Heart right ventricle (tissue), 16 donors: ENCODE data around the gene FAM83E. TPM values are rescaled to one million over a fixed set of nuclear protein-coding genes. Genes with fewer than 3 reads are reported as not detected.
"Not testable (repeated sequence)": the region's sequence is repeated elsewhere in the genome, so short reads cannot be mapped to it uniquely, and the experiment has no call there.

Experiments
- ATAC-seq, 8 donors: fragments of 200-7000 bp; cut with Tn5 transposase; one replicate each; pipeline ENCODE4 v1.9.1; 2020; ENCODE audit warnings: mild to moderate bottlenecking in 8 of 8, moderate library complexity in 8 of 8, moderate number of reproducible peaks in 1 of 8
- DNase-seq, 2 donors: peaks; one replicate each; pipeline ENCODE4 v3.0.0-alpha.2; 2020
- H3K27ac ChIP-seq, 10 donors: fragments of 200-600 bp; sonication (generic) in 2 of 10; one replicate each; pipeline versions ENCODE4 v1.5.0 to v1.8.0; 2020 to 2022; ENCODE audit warnings: mild to moderate bottlenecking in 3 of 10
- H3K27me3 ChIP-seq, 7 donors: fragments of 200-600 bp; one replicate each; pipeline ENCODE4 v1.8.0; 2021 to 2022; ENCODE audit warnings: mild to moderate bottlenecking in 2 of 7
- H3K36me3 ChIP-seq, 9 donors: fragments of 200-600 bp; sonication (generic) in 1 of 9; one replicate each; pipeline versions ENCODE4 v1.5.0 to v1.8.0; 2020 to 2022; ENCODE audit warnings: mild to moderate bottlenecking in 2 of 9
- H3K4me1 ChIP-seq, 9 donors: fragments of 200-600 bp; sonication (generic) in 1 of 9; one replicate each; pipeline versions ENCODE4 v1.5.0 to v1.8.0; 2020 to 2022; ENCODE audit warnings: mild to moderate bottlenecking in 4 of 9
- H3K4me3 ChIP-seq, 10 donors: fragments of 200-600 bp; sonication (generic) in 2 of 10; one replicate each; pipeline versions ENCODE4 v1.5.0 to v1.8.0; 2020 to 2022; ENCODE audit warnings: mild to moderate bottlenecking in 7 of 10, moderate library complexity in 2 of 10
- H3K9me3 ChIP-seq, 11 donors: fragments of 200-600 bp in 10 of 11; sonication (generic) in 2 of 11; one replicate each; pipeline versions ENCODE4 v1.5.0 to v1.8.0; 2013 to 2022; ENCODE audit warnings: mild to moderate bottlenecking in 2 of 11, control low read depth in 1 of 11, moderate library complexity in 1 of 11
- CTCF ChIP-seq, 9 donors: fragments of 200-600 bp; sonication (generic) in 2 of 9; IDR thresholded peaks; one replicate each; pipeline versions ENCODE4 v1.5.0 to v1.8.0; 2021 to 2022; ENCODE audit warnings: antibody characterized with exemption in 9 of 9, mild to moderate bottlenecking in 5 of 9, moderate library complexity in 1 of 9
- WGBS, 2 donors: extraction: QIAGEN DNeasy Blood & Tissue Kit; methylation state at CpG; one replicate each; pipeline ENCODE4 v1.1.7; 2013; ENCODE audit warnings: inconsistent platforms in 1 of 2; 5-methylcytosine and 5-hydroxymethylcytosine counted together
- intact Hi-C, 10 donors: fragments of 100-400 bp; cut with DNase I; formaldehyde crosslinking; loops; one replicate each; pipeline versions ENCODE4 v1.11.1 to v1.14.2; 2022
- polyA plus RNA-seq, 2 donors: library from polyadenylated mRNA; stranded (reverse); fragments of 200-250 nt; gene quantifications; one replicate each; pipeline ENCODE4 v1.2.3, GENCODE V29; 2013
- total RNA-seq, 10 donors: library from RNA; stranded (reverse); fragmentation: NEBNext Ultra II Directional in 3 of 10; extraction: Animal tissue kit (Norgen Biotek cat#: 25700) in 3 of 10; gene quantifications; one replicate each; pipeline versions ENCODE4 v1.2.1 to v1.2.4, GENCODE V29; 2021 to 2023
- donor health status: Arrhythmogenic right ventricular cardiomyopathy.
- donor health status: ischemic (EF 13 %, LVEDD 7.1; RV severe dilation, severe dysfunction).
- donor health status: healthy with polysubstance abuse.
- donor health status: DM: no; HTN: yes; CAD: no.
- donor health status: DM: no; HTN: no; CAD: no.
- donor health status: ischemic (EF 25% LVEDD 6.9; RV normal size, moderate dysfunction).
- donor health status: ischemic (EF 25% LVEDD 5.7; RV mildly dilated, moderate dysfunction).
- donor health status: healthy.
- donor health status: DM: yes; HTN: yes; CAD: no.
- donor health status: Ischemic cardiomyopathy.
- donor health status: ischemic (EF 35%, LVEDD 5.7; RV mildly dilated, moderate dysfunction).
- donor health status: nonischemic (EF 11% LVEDD 7.7; RV severe dilation, severe dysfunction).
- donor health status: DM: yes; HTN: yes; CAD: no.
- donor health status: PGD.
- donor health status: ischemic (EF 29% LVEDD 5.4; RV normal size, mild dysfunction).
- donor health status: nonischemic (EF 23%, LVEDD 6.1; RV moderate dilation, normal function).

Gene FAM83E
- total and polyA plus RNA-seq, 12 donors, result 0.01 TPM; not detected in 11

- Histone ChIP-seq H3K27me3 (no peaks in the 10 kb centered on the region), H3K27ac (peak overlapping the region in 9 of 10 donors; percentile 90 to 98 (median 96)), H3K4me3 (peak overlapping the region in 7 of 10 donors; percentile 73 to 92 (median 81)), H3K4me1 (peaks cover 17 to 73% (median 60%) of the 10 kb centered on the region in 9 donors), H3K9me3 (no peaks in the 10 kb centered on the region), H3K36me3 (peaks cover 0 to 45% (median 3%) of the 10 kb centered on the region in 9 donors)
- WGBS, 2 donors, result 72 to 75% methylated on average over 22 of the region's 22 CpGs
- no peak for ATAC-seq
- no peak for TF ChIP-seq CTCF (IDR thresholded peaks at IDR 0.05)
- no peak for DNase-seq
- intact Hi-C loops, result loop anchor here in 2 of 10 donors (10.0 kb wide), 1 partner anchor 331 kb away; the partner anchor contains the start of gene FTL (in 2 of the 2)
These were observed 18.5 kb upstream of the FAM83E start for GRCh38 chr19:48633148-48634035.

- TF ChIP-seq CTCF (IDR thresholded peaks at IDR 0.05), result no peak
- no peaks in the 10 kb centered on the region for H3K9me3 ChIP-seq
- H3K27me3 ChIP-seq, result no peaks in the 10 kb centered on the region
- ATAC-seq (no peak), DNase-seq (no peak)
- H3K27ac ChIP-seq, result peak overlapping the region in 9 of 10 donors; percentile 37 to 97 (median 95)
- H3K4me1 ChIP-seq, result peaks cover 16 to 70% (median 58%) of the 10 kb centered on the region in 9 donors
- intact Hi-C loops, result loop anchor here in 2 of 10 donors (10.0 kb wide), 1 partner anchor 332 kb away; the partner anchor contains the start of gene FTL (in 2 of the 2)
- H3K36me3 ChIP-seq, result peaks cover 0 to 52% (median 3%) of the 10 kb centered on the region in 9 donors
- no peak overlapping the region for H3K4me3 ChIP-seq
These were observed 17.8 kb upstream of the FAM83E start for GRCh38 chr19:48632692-48633147.

- not testable (repeated sequence) for H3K27me3 ChIP-seq, H3K9me3 ChIP-seq, H3K4me3 ChIP-seq, ATAC-seq, DNase-seq
- Histone ChIP-seq H3K4me1 (peaks cover 16 to 69% (median 58%) of the 10 kb centered on the region in 9 donors), H3K36me3 (peaks cover 0 to 56% (median 3%) of the 10 kb centered on the region in 9 donors), H3K27ac (peak overlapping the region in 6 of 10 donors; percentile 37 to 96 (median 93))
- intact Hi-C loops, result loop anchor here in 2 of 10 donors (10.0 kb wide), 1 partner anchor 333 kb away; the partner anchor contains the start of gene FTL (in 2 of the 2)
- WGBS, 2 donors, result 94 to 95% methylated on average over 11 of the region's 11 CpGs
These were observed 17.4 kb upstream of the FAM83E start for GRCh38 chr19:48632286-48632685.

GRCh38 chr19:48631225-48631624 is 16.3 kb upstream of the FAM83E start:
- intact Hi-C loops, result loop anchor here in 2 of 10 donors (10.0 kb wide), 1 partner anchor 334 kb away; the partner anchor contains the start of gene FTL (in 2 of the 2)

More at GRCh38 chr19:48631225-48631624, 16.3 kb upstream of the FAM83E start:
- ATAC-seq, result no peak
- Histone ChIP-seq H3K4me3 (peak overlapping the region in 4 of 10 donors; percentile 1 to 20 (median 13)), H3K9me3 (no peaks in the 10 kb centered on the region), H3K36me3 (peaks cover 0 to 67% (median 3%) of the 10 kb centered on the region in 9 donors), H3K4me1 (peaks cover 16 to 65% (median 57%) of the 10 kb centered on the region in 9 donors), H3K27ac (peak overlapping the region; percentile 46 to 84 (median 78)), H3K27me3 (no peaks in the 10 kb centered on the region)
- 68 to 70% methylated on average over 3 of the region's 3 CpGs for WGBS, 2 donors
- DNase-seq, result no peak
- TF ChIP-seq CTCF (IDR thresholded peaks at IDR 0.05), result no peak
